Melanocyte of skin (primary cell): ENCODE data around the gene IGFBP4. TPM values are rescaled to one million over a fixed set of nuclear protein-coding genes. Genes with fewer than 3 reads are reported as not detected.

Source experiments
- total RNA-seq, 2 donors: library from RNA; depleted of rRNA; stranded (reverse); fragments of >200 nt; gene quantifications; 2 replicates each; pipeline ENCODE4 v1.2.3, GENCODE V29; 2012

Gene IGFBP4
- total RNA-seq: 10 to 100 TPM; 10.7 to 20.6 TPM

DNA sequence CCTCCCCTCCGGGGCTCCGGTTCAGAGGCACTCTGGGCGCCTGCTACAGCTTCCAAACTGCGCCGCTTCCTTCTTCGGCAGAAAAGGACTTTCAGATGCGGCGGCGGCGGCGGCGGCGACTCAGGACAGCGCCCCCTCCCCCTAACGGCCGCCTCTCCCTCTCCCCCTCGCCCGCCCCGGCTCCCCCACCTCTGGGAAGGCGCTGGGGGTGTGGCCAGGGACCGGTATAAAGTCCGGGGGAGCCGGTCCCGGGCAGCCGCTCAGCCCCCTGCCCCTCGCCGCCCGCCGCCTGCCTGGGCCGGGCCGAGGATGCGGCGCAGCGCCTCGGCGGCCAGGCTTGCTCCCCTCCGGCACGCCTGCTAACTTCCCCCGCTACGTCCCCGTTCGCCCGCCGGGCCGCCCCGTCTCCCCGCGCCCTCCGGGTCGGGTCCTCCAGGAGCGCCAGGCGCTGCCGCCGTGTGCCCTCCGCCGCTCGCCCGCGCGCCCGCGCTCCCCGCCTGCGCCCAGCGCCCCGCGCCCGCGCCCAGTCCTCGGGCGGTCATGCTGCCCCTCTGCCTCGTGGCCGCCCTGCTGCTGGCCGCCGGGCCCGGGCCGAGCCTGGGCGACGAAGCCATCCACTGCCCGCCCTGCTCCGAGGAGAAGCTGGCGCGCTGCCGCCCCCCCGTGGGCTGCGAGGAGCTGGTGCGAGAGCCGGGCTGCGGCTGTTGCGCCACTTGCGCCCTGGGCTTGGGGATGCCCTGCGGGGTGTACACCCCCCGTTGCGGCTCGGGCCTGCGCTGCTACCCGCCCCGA lies at the start of gene IGFBP4:
Gene IGFBP4, plus strand, starts transcription at position 255 of the 792 bp plus-strand sequence. Its CDS starts 286 bp downstream, at position 541.

GRCh38 chr17:40417609-40418427 lies 25.4 kb upstream of the IGFBP4 start, which contains the start of gene TOP2A:
TOP2A (minus strand) TSS chr17:40417896; CDS start chr17:40417791, 105 bp downstream.

DNA sequence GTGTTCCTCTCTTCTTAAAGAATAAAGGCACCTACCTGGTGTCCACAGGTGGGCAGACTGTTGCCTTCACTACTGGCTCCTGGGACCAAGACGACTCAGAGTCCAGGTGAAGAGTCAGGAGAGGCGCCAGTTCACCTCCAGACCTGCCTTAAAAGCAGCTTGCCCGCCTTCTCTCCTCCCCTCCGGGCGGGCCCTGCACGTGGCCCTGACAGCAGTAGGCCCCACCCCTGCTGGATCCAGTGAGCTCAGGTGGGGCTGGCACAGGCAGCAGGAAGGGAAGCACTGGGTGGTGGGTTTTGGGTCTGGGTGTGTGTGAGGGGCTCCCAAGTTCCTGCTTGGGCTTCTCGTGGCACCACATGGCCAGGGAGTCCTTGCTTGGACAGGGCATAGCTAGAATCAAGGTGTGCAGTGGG lies 58.3 kb downstream of the IGFBP4 start, which contains the start of gene TNS4:
Gene TNS4, minus strand, starts transcription at position 125 of the 413 bp plus-strand sequence. CDS start 5,198 bp downstream, outside the sequence.

Other genes with a start within 250 kb of the IGFBP4 start
- gene WIPF2, start 224.1 kb upstream of the IGFBP4 start, total RNA-seq: 1 to 10 TPM; 4.5 to 6.7 TPM
- 10 to 100 TPM; 17.6 to 59.9 TPM for gene CDC6, start 155.6 kb upstream of the IGFBP4 start, total RNA-seq
- 10 to 100 TPM; 16.2 to 17.3 TPM for gene RARA, start 134.3 kb upstream of the IGFBP4 start, total RNA-seq
- not detected for gene GJD3, start 78.7 kb upstream of the IGFBP4 start, total RNA-seq
- gene TOP2A, start 25.6 kb upstream of the IGFBP4 start, total RNA-seq: 100 to 1,000 TPM in 1 of 2 donors, 10 to 100 TPM in 1; 43.0 to 102 TPM
- gene TNS4, start 58.2 kb downstream of the IGFBP4 start, total RNA-seq: not detected
- gene CCR7, start 122.0 kb downstream of the IGFBP4 start, total RNA-seq: not detected
- gene SMARCE1, start 204.4 kb downstream of the IGFBP4 start, total RNA-seq: 10 to 100 TPM; 74.3 to 76.6 TPM
- gene KRT222, start 221.7 kb downstream of the IGFBP4 start, total RNA-seq: under 1 TPM in 1 of 2 donors, not detected in 1; 0.34 TPM